ENCODE measurements around the gene HIVEP2. TPM values are rescaled to one million over a fixed set of nuclear protein-coding genes. Genes with fewer than 3 reads are reported as not detected.

The HIVEP2 gene
- polyA plus RNA-seq, 3 donors: 0.16 to 1.4 (median 0.64) TPM

DNA sequence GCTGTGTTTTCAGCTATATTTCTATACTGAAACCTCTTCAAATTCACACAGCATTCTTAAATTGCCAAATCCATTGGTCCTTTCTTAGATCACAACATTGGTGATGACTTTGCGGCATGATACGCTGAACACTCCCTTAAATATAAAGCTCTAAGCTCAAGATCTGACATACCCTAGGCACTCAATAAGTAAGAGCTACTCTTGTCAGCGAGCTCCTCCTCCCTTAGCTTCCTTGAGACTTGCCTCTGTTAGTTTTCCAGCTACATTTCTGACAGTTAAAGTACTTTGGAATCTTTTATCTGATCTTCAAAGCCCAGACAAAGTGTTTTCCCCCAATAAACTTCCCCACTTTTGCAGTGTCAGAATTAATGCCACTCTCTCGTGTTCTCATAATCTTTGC is 117.0 kb downstream of the HIVEP2 start:
- intact Hi-C loops (cut with micrococcal nuclease): no loop called here

DNA sequence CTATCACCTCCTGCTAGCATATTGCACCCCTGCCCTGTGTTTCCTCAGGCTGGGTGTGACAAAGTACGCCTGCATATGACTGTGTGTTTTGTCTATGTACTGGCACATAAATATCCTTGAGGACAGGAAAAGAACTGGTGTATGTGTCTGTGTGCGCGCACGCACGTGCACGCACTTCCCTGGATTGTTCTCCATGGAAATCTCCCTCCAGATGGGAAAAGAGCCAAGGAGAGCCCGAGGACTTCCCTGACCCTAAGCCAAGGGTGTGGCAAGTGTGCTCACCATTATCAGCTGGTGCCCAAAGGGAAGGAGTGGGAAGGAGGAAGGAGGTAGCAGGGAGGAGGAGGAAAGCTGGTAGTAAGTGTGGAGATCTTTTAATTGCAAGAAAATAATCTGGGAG is 117.6 kb downstream of the HIVEP2 start:
- 100% methylated on average over 6 of the region's 7 CpGs for WGBS (ENCODE audit: insufficient coverage)
- no peak for DNase-seq

More for the DNA sequence above, 117.0 kb downstream of the HIVEP2 start:
- Histone ChIP-seq H3K4me3 (replicated peaks in 1 of 3; ENCODE audit: low read depth in 2 of 3, low read length in 3 of 3) (no peak overlapping the region), H3K9ac (ENCODE audit: insufficient read depth, low read length, poor library complexity, severe bottlenecking) (no peak overlapping the region), H3K27me3 (ENCODE audit: control insufficient read depth in 2 of 2, insufficient read depth in 2 of 2, low read length in 2 of 2) (no peaks in the 10 kb centered on the region), H4K20me1 (ENCODE audit: insufficient read depth, low read length) (no peaks in the 10 kb centered on the region), H3K4me1 (ENCODE audit: control insufficient read depth in 1 of 2, insufficient read depth in 2 of 2, low read length in 2 of 2) (no peaks in the 10 kb centered on the region), H3K79me2 (ENCODE audit: insufficient read depth, low read length) (no peaks in the 10 kb centered on the region), H3K9me3 (replicated peaks in 1 of 2; ENCODE audit: control insufficient read depth in 1 of 2, insufficient read depth in 1 of 2, low read length in 2 of 2) (no peaks in the 10 kb centered on the region), H3K27ac (ENCODE audit: low read depth in 1 of 2, low read length in 2 of 2) (no peak overlapping the region), H3K36me3 (replicated peaks in 1 of 2; ENCODE audit: control insufficient read depth in 1 of 2, insufficient read depth in 2 of 2, low read length in 2 of 2) (no peaks in the 10 kb centered on the region), H3K4me2 (replicated peaks; ENCODE audit: extremely low read depth, low read length, poor library complexity, severe bottlenecking) (no peak overlapping the region), H2AFZ (ENCODE audit: insufficient read depth, low read depth, low read length, poor library complexity, severe bottlenecking) (no peak overlapping the region)
- Mint-ChIP-seq H3K27me3 (ENCODE audit: low read depth in 3 of 3) (peaks cover 0 to 2% (median 0%) of the 10 kb centered on the region in 3 donors), H3K9me3 (peaks cover 0 to 3% (median 0%) of the 10 kb centered on the region in 7 donors), H3K36me3 (peaks cover 0 to under 1% of the 10 kb centered on the region in 2 donors), H3K4me1 (peaks cover 6% of the 10 kb centered on the region), H3K4me3 (no peak overlapping the region), H3K27ac (peak overlapping the region in 1 of 7 donors; percentile 13)
- no peak for DNase-seq
- TF ChIP-seq, protein P1, sequence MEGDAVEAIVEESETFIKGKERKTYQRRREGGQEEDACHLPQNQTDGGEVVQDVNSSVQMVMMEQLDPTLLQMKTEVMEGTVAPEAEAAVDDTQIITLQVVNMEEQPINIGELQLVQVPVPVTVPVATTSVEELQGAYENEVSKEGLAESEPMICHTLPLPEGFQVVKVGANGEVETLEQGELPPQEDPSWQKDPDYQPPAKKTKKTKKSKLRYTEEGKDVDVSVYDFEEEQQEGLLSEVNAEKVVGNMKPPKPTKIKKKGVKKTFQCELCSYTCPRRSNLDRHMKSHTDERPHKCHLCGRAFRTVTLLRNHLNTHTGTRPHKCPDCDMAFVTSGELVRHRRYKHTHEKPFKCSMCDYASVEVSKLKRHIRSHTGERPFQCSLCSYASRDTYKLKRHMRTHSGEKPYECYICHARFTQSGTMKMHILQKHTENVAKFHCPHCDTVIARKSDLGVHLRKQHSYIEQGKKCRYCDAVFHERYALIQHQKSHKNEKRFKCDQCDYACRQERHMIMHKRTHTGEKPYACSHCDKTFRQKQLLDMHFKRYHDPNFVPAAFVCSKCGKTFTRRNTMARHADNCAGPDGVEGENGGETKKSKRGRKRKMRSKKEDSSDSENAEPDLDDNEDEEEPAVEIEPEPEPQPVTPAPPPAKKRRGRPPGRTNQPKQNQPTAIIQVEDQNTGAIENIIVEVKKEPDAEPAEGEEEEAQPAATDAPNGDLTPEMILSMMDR (IDR thresholded peaks at IDR 0.05): no peak
- WGBS (ENCODE audit: insufficient coverage): 89% methylated on average over 3 of the region's 4 CpGs

More for the DNA sequence above, 117.6 kb downstream of the HIVEP2 start:
- H3K27me3 Mint-ChIP-seq (ENCODE audit: low read depth in 3 of 3): peaks cover 0 to 2% (median 0%) of the 10 kb centered on the region in 3 donors
- Histone ChIP-seq H3K4me2 (replicated peaks; ENCODE audit: extremely low read depth, low read length, poor library complexity, severe bottlenecking) (no peak overlapping the region), H3K79me2 (ENCODE audit: insufficient read depth, low read length) (no peaks in the 10 kb centered on the region), H2AFZ (ENCODE audit: insufficient read depth, low read depth, low read length, poor library complexity, severe bottlenecking) (no peak overlapping the region), H3K27ac (ENCODE audit: low read depth in 1 of 2, low read length in 2 of 2) (no peak overlapping the region), H3K9ac (ENCODE audit: insufficient read depth, low read length, poor library complexity, severe bottlenecking) (no peak overlapping the region), H3K9me3 (replicated peaks in 1 of 2; ENCODE audit: control insufficient read depth in 1 of 2, insufficient read depth in 1 of 2, low read length in 2 of 2) (no peaks in the 10 kb centered on the region), H4K20me1 (ENCODE audit: insufficient read depth, low read length) (no peaks in the 10 kb centered on the region), H3K4me3 (replicated peaks in 1 of 3; ENCODE audit: low read depth in 2 of 3, low read length in 3 of 3) (no peak overlapping the region), H3K36me3 (replicated peaks in 1 of 2; ENCODE audit: control insufficient read depth in 1 of 2, insufficient read depth in 2 of 2, low read length in 2 of 2) (no peaks in the 10 kb centered on the region), H3K27me3 (ENCODE audit: control insufficient read depth in 2 of 2, insufficient read depth in 2 of 2, low read length in 2 of 2) (no peaks in the 10 kb centered on the region), H3K4me1 (ENCODE audit: control insufficient read depth in 1 of 2, insufficient read depth in 2 of 2, low read length in 2 of 2) (no peaks in the 10 kb centered on the region)
- TF ChIP-seq, protein P1 (IDR thresholded peaks at IDR 0.05): no peak
- H3K9me3 Mint-ChIP-seq: peaks cover 0 to 7% (median 0%) of the 10 kb centered on the region in 7 donors
- peaks cover 0 to 2% of the 10 kb centered on the region in 2 donors for H3K36me3 Mint-ChIP-seq
- H3K27ac Mint-ChIP-seq: no peak overlapping the region
- intact Hi-C loops (cut with micrococcal nuclease): no loop called here
- peaks cover 8% of the 10 kb centered on the region for H3K4me1 Mint-ChIP-seq
- H3K4me3 Mint-ChIP-seq: no peak overlapping the region
